ENCODE results near the gene MATR3.

Gene MATR3

DNA sequence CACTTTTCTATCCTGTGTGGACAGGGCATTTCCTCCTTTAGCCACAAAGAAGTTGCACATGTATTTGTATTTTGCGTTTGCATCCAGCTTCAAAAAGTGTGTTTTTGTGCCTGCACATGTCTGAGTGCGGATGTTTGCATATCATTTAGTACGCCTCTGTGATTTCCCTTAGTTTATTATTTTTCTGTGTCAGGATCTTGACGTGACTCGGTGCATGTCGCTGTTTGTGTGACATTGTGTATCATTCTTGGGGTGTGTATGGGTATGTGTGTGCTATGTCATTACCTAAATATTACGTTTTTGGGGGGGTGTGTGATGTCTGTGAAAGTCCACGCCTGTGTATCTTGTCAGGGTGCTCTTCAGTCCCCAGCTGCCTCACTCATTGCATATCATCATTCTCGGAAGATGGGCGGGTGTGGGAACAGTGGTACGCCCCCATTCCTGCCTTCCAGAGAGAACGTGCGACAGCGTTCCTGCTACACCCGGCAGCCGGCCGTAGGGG lies 47.7 kb downstream of the MATR3 start:
- TF ChIP-seq SIN3A (IDR thresholded peaks at IDR 0.05; ENCODE audit: borderline replicate concordance, insufficient read depth, low read length) (no peak), TAF1 (IDR thresholded peaks at IDR 0.05; ENCODE audit: borderline replicate concordance, insufficient read depth, low read length) (0 out of 2 replicates have a peak, but pooled peaks have one; percentile 7)

DNA sequence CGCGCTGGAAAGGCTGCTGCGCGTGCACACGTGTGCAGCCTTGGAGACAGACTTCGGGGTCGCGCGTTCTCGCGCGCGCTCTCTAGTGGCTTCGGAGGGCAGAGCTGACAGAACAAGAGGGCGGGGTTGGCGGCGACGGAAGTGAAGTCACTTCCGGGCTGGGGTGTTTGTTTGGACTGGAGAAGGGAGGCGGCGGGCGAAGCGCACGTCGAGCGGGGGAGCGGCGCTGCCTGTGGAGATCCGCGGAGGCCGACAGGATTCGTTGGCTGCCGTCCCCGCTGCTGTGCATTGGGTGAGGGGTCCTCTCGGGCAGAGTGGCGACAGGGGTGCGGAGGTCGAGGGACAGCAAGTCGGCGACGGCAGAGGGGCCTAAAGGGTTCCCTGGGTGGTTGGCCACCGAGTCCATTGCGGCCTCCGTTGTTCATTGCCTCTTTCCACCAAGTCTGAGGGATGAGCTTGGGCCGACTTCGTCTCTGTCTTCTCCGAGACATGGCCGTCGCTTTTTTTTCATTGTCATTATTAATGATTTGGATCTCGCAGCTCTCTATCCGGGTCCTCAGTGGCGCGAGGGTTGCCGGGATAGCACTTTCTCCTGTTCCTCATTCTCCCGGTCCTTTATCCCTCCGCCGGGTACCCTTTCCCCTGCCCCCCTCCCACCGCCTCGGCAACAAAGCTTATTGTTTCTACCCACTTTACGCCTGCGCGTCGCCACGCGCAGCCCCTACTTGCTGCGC lies 48.3 kb downstream of the MATR3 start, which contains the start of gene PAIP2:
Gene PAIP2 (plus strand): TSS at position 166 of the 734 bp plus-strand sequence. CDS start 21,931 bp downstream, outside the sequence.
- TF ChIP-seq, protein P1, sequence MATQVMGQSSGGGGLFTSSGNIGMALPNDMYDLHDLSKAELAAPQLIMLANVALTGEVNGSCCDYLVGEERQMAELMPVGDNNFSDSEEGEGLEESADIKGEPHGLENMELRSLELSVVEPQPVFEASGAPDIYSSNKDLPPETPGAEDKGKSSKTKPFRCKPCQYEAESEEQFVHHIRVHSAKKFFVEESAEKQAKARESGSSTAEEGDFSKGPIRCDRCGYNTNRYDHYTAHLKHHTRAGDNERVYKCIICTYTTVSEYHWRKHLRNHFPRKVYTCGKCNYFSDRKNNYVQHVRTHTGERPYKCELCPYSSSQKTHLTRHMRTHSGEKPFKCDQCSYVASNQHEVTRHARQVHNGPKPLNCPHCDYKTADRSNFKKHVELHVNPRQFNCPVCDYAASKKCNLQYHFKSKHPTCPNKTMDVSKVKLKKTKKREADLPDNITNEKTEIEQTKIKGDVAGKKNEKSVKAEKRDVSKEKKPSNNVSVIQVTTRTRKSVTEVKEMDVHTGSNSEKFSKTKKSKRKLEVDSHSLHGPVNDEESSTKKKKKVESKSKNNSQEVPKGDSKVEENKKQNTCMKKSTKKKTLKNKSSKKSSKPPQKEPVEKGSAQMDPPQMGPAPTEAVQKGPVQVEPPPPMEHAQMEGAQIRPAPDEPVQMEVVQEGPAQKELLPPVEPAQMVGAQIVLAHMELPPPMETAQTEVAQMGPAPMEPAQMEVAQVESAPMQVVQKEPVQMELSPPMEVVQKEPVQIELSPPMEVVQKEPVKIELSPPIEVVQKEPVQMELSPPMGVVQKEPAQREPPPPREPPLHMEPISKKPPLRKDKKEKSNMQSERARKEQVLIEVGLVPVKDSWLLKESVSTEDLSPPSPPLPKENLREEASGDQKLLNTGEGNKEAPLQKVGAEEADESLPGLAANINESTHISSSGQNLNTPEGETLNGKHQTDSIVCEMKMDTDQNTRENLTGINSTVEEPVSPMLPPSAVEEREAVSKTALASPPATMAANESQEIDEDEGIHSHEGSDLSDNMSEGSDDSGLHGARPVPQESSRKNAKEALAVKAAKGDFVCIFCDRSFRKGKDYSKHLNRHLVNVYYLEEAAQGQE (IDR thresholded peaks at IDR 0.05; ENCODE audit: insufficient read depth in 1 of 2, low read depth in 2 of 2, low read length in 2 of 2): no peak; a peak in 1 of 4 replicates
- TF ChIP-seq POLR2AphosphoS5 (IDR thresholded peaks at IDR 0.05; ENCODE audit: low read depth, low read length) (peak; percentile 56), TAF1 (IDR thresholded peaks at IDR 0.05; ENCODE audit: borderline replicate concordance, insufficient read depth, low read length) (0 out of 2 replicates have a peak, but pooled peaks have one; percentile 1), SIN3A (IDR thresholded peaks at IDR 0.05; ENCODE audit: borderline replicate concordance, insufficient read depth, low read length) (peak; percentile 75; the same call in 1 of the 2 replicates), FOXP2 (optimal IDR thresholded peaks at IDR 0.05; ENCODE audit: borderline replicate concordance, extremely low read depth, extremely low read length, insufficient read depth) (peak; percentile 96)

DNA sequence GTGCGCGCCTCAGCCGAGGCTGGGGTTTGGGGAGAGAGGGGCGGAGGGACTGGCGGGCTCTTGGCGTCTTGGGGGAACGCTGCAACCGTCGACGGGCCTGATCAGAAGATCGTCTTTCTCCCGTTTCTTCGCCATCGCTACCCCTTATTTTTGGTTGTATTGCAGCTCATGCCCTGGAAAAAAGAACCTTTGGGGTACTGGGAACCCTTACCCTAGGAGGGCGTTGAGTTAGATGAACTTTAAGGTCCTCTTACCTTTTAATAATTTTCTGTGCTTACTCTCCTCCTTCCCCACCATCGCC lies 48.8 kb downstream of the MATR3 start:
- TF ChIP-seq TAF1 (IDR thresholded peaks at IDR 0.05; ENCODE audit: borderline replicate concordance, insufficient read depth, low read length) (no peak), SIN3A (IDR thresholded peaks at IDR 0.05; ENCODE audit: borderline replicate concordance, insufficient read depth, low read length) (no peak), POLR2AphosphoS5 (IDR thresholded peaks at IDR 0.05; ENCODE audit: low read depth, low read length) (no peak), FOXP2 (optimal IDR thresholded peaks at IDR 0.05; ENCODE audit: borderline replicate concordance, extremely low read depth, extremely low read length, insufficient read depth) (no peak)
- TF ChIP-seq, protein P1 (IDR thresholded peaks at IDR 0.05; ENCODE audit: insufficient read depth in 1 of 2, low read depth in 2 of 2, low read length in 2 of 2): no peak

DNA sequence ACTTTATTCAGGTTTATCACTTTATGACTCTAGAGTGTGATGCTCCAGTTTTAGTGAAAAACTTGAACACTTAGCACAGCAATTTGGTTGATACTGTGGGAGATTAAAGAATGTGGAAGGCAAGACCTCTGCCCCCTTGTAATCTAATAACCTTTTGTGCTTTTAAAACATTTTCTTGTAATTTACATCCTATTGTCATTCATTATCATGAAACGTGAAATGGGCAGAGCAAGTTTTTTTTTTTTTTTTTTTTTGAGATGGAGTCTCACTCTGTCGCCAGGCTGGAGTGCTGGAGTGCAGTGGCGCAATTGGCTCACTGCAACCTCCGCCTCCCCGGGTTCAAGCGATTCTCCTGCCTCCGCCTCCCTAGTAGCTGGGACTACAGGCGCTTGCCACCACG lies 49.9 kb downstream of the MATR3 start:
- no peak for TF ChIP-seq POLR2AphosphoS5 (IDR thresholded peaks at IDR 0.05; ENCODE audit: low read depth, low read length)

DNA sequence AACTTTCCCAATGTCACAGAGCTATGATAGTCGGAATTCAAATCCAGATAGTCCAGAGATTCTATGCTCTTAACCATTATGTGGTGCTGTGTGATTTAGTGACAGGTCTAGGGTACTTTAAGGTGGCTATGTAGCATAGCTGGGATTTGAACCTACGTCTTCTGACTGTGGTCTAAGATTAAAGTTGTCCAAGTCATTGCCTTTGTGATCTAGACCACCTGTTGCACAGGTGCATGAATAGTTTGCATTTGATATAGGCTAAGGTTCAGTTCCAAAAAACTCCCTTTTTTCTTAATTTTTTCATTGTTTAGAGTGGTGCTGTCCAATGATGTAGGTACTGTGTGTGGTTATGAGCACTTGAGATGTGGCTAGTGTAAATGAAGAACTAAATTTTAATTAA lies 50.6 kb downstream of the MATR3 start:
- TF ChIP-seq, protein P1 (IDR thresholded peaks at IDR 0.05; ENCODE audit: insufficient read depth in 1 of 2, low read depth in 2 of 2, low read length in 2 of 2): no peak
- no peak for TF ChIP-seq TAF1 (IDR thresholded peaks at IDR 0.05; ENCODE audit: borderline replicate concordance, insufficient read depth, low read length)
- TF ChIP-seq FOXP2 (optimal IDR thresholded peaks at IDR 0.05; ENCODE audit: borderline replicate concordance, extremely low read depth, extremely low read length, insufficient read depth): no peak
- TF ChIP-seq POLR2AphosphoS5 (IDR thresholded peaks at IDR 0.05; ENCODE audit: low read depth, low read length): no peak
- no peak for TF ChIP-seq SIN3A (IDR thresholded peaks at IDR 0.05; ENCODE audit: borderline replicate concordance, insufficient read depth, low read length)

DNA sequence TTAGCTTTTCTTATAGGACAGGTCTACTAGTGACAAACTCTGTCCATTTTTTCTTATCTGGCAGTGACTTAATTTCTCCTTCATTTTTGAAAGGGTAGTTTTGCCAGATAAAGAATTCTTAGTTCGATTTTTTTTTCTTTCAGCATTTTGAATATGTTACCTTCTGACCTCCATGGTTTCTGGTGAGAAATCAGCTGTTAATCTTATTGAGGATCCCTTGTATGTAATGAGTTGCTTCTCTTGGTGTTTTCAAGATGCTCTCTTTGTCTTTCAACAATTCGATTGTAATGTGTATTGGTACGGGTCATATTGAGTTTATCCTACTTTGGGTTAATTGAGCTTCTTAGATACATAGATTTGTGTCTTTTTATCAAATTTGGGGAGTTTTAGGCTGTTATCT lies 60.6 kb downstream of the MATR3 start:
- TF ChIP-seq FOXP2 (optimal IDR thresholded peaks at IDR 0.05; ENCODE audit: borderline replicate concordance, extremely low read depth, extremely low read length, insufficient read depth): no peak
- TF ChIP-seq SIN3A (IDR thresholded peaks at IDR 0.05; ENCODE audit: borderline replicate concordance, insufficient read depth, low read length): no peak
- no peak for TF ChIP-seq POLR2AphosphoS5 (IDR thresholded peaks at IDR 0.05; ENCODE audit: low read depth, low read length)
- TF ChIP-seq, protein P1 (IDR thresholded peaks at IDR 0.05; ENCODE audit: insufficient read depth in 1 of 2, low read depth in 2 of 2, low read length in 2 of 2): no peak
- no peak for TF ChIP-seq TAF1 (IDR thresholded peaks at IDR 0.05; ENCODE audit: borderline replicate concordance, insufficient read depth, low read length)
